Endothelial cell of umbilical vein (primary cell): ENCODE data around the gene EPB41L4B. TPM values are rescaled to one million over a fixed set of nuclear protein-coding genes. Genes with fewer than 3 reads are reported as not detected.

Experiments used
- BruUV-seq: library from RNA; stranded (reverse); fragments of 400-500 nt; replicated peaks from 2 replicates; lab custom pipeline; 2021; lab: Mats Ljungman, UMichigan
- CTCF ChIA-PET: fragments of 300-600, 350-600 bp; sonication (Branson Sonifier 250); formaldehyde crosslinking; loops from one replicate; lab custom pipeline; 2021; ENCODE audit warnings: antibody characterized with exemption, inconsistent platforms; lab: Charles Lee
- POLR2A ChIA-PET: fragments of 300-600, 350-600 bp; sonication (Branson Sonifier 250); formaldehyde crosslinking; loops from one replicate; lab custom pipeline; 2021; ENCODE audit warnings: antibody characterized with exemption, inconsistent platforms; lab: Charles Lee
- DNase-seq: peaks from one replicate; pipeline ENCODE4 v3.0.0-alpha.2; 2011; ENCODE audit warnings: low read depth, low spot score
- FAIRE-seq: peaks from 2 replicates; lab custom pipeline; 2011; peaks lifted over from hg19 to GRCh38; lab: Jason Lieb, UNC
- H2AFZ ChIP-seq: 2 replicates; pipeline ENCODE4 v1.6.0; 2012; ENCODE audit warnings: low read depth, low read length, control low read depth, inconsistent platforms
- H3K27ac ChIP-seq: 2 replicates; pipeline ENCODE4 v1.5.1; 2011; ENCODE audit warnings: low read depth, mild to moderate bottlenecking, control low read depth, low read length, moderate library complexity; ENCODE audit not compliant: insufficient read depth
- H3K27me3 ChIP-seq, 2 experiments: 2 replicates each; pipeline versions ENCODE4 v1.6.0 to v1.6.1; 2011; ENCODE audit warnings: low read length in 2 of 2, mixed read lengths in 1 of 2; ENCODE audit not compliant: control insufficient read depth in 2 of 2, insufficient read depth in 2 of 2
- H3K36me3 ChIP-seq, 2 experiments: 2 replicates in 1 of 2; 3 replicates in 1 of 2; pipeline ENCODE4 v1.5.1; 2011; ENCODE audit warnings: low read length in 2 of 2, mild to moderate bottlenecking in 1 of 2, moderate library complexity in 1 of 2; ENCODE audit not compliant: control insufficient read depth in 2 of 2, insufficient read depth in 2 of 2; ENCODE audit errors: extremely low read depth in 1 of 2
- H3K4me1 ChIP-seq: 3 replicates; pipeline ENCODE4 v1.5.1; 2011; ENCODE audit warnings: mild to moderate bottlenecking, low read length; ENCODE audit not compliant: control insufficient read depth, insufficient read depth; ENCODE audit errors: extremely low read depth
- H3K4me2 ChIP-seq: 2 replicates; pipeline ENCODE4 v1.6.1; 2011; ENCODE audit warnings: low read length, control low read depth, mixed read lengths; ENCODE audit not compliant: insufficient read depth
- H3K4me3 ChIP-seq, 3 experiments: fragments of 200-600 bp in 1 of 3; sonication (generic), shearing (Covaris generic) in 1 of 3; replicated peaks in 1 of 3; 2 replicates each; pipeline ENCODE4 v1.5.1; 2011 to 2016; ENCODE audit warnings: control low read depth in 3 of 3, low read length in 3 of 3, mild to moderate bottlenecking in 2 of 3, inconsistent platforms in 1 of 3, low read depth in 1 of 3, moderate library complexity in 1 of 3; ENCODE audit not compliant: insufficient read depth in 1 of 3
- H3K79me2 ChIP-seq: 2 replicates; pipeline ENCODE4 v1.6.0; 2012; ENCODE audit warnings: low read length, inconsistent platforms; ENCODE audit not compliant: control insufficient read depth, insufficient read depth
- H3K9ac ChIP-seq: replicated peaks from 2 replicates; pipeline ENCODE3; 2011; ENCODE audit warnings: low read length, control low read depth; ENCODE audit not compliant: insufficient read depth; ENCODE audit errors: extremely low read depth
- H3K9me1 ChIP-seq: replicated peaks from 3 replicates; pipeline ENCODE4 v1.6.0; 2011; ENCODE audit warnings: mild to moderate bottlenecking, low read length; ENCODE audit not compliant: control insufficient read depth, insufficient read depth; ENCODE audit errors: extremely low read depth
- H3K9me3 ChIP-seq: replicated peaks from 2 replicates; pipeline ENCODE4 v1.5.1; 2012; ENCODE audit warnings: low read length, inconsistent platforms; ENCODE audit not compliant: control insufficient read depth, insufficient read depth
- H4K20me1 ChIP-seq: replicated peaks from 2 replicates; pipeline ENCODE3; 2011; ENCODE audit warnings: mild to moderate bottlenecking, low read length; ENCODE audit not compliant: control insufficient read depth, insufficient read depth; ENCODE audit errors: extremely low read depth
- EZH2 ChIP-seq: IDR thresholded peaks from 2 replicates; pipeline ENCODE4 v1.6.1; 2012; ENCODE audit warnings: borderline replicate concordance, low read depth, mild to moderate bottlenecking, moderate library complexity, low read length, inconsistent platforms; ENCODE audit not compliant: severe bottlenecking
- FOS ChIP-seq: IDR thresholded peaks from 2 replicates; pipeline ENCODE4 v1.6.1; 2011; ENCODE audit warnings: mild to moderate bottlenecking, low read length, moderate library complexity, borderline replicate concordance; ENCODE audit not compliant: insufficient read depth
- GATA2 ChIP-seq: IDR thresholded peaks from 2 replicates; pipeline ENCODE4 v1.7.0; 2011; ENCODE audit warnings: low read depth, mild to moderate bottlenecking, moderate library complexity, mixed read lengths, low read length; ENCODE audit not compliant: insufficient read length, insufficient read depth
- JUN ChIP-seq: IDR thresholded peaks from 2 replicates; pipeline ENCODE4 v1.6.1; 2011; ENCODE audit warnings: borderline replicate concordance, low read depth; ENCODE audit not compliant: insufficient read length, insufficient read depth
- MYC ChIP-seq: IDR thresholded peaks from one replicate; pipeline ENCODE4 v1.6.1; 2011; ENCODE audit warnings: mild to moderate bottlenecking, low read depth, low read length
- POLR2A ChIP-seq: IDR thresholded peaks from 2 replicates; pipeline ENCODE4 v1.6.1; 2012; ENCODE audit warnings: low read depth, mild to moderate bottlenecking, control low read depth, low read length
- POLR2AphosphoS5 ChIP-seq: IDR thresholded peaks from 2 replicates; pipeline ENCODE4 v1.6.1; 2012; ENCODE audit warnings: low read depth, mild to moderate bottlenecking, control low read depth, low read length, moderate library complexity; ENCODE audit not compliant: insufficient read depth
- dilution Hi-C: fragments of 300-500 bp; cut with MboI; formaldehyde crosslinking; loops from one replicate; pipeline ENCODE4 v1.15.0; 2019; ENCODE audit warnings: low sequenced_read_pairs; ENCODE audit not compliant: extremely low pct_ligation_motif_present
- intact Hi-C: fragments of 100-400 bp; cut with micrococcal nuclease; formaldehyde crosslinking; loops from one replicate; pipeline ENCODE4 v1.10.0; 2022
- polyA plus RNA-seq, 4 experiments: library from polyadenylated mRNA; depleted of rRNA in 3 of 4; stranded (reverse) in 3 of 4; unstranded in 1 of 4; fragments of >200 nt; gene quantifications; 2 replicates each; pipeline versions ENCODE4 v1.2.1 to v1.2.3, GENCODE V29; 2011 to 2012; ENCODE audit warnings: missing spikeins in 1 of 4
- total RNA-seq: library from RNA; stranded (reverse); gene quantifications from 2 replicates; pipeline ENCODE4 v1.2.3, GENCODE V29; 2021
- TF ChIP-seq, protein P1 (sequence below): IDR thresholded peaks from 2 replicates; pipeline ENCODE4 v1.6.1; 2011; ENCODE audit not compliant: insufficient read depth, insufficient read length
- TF ChIP-seq, protein P2 (sequence below), 2 donors: IDR thresholded peaks; 1 replicate in 1 of 2; 2 replicates in 1 of 2; pipeline ENCODE4 v1.5.1; 2011; ENCODE audit warnings: low read length in 2 of 2, mild to moderate bottlenecking in 2 of 2, moderate library complexity in 2 of 2, control low read depth in 1 of 2, inconsistent platforms in 1 of 2, low read depth in 1 of 2; ENCODE audit not compliant: insufficient read depth in 1 of 2; ENCODE audit errors: extremely low read depth in 1 of 2

The EPB41L4B gene
- total and polyA plus RNA-seq, 2 donors (not counting 3 experiments of a cell fraction or from before 2014, with no cell fraction given): 0.10 to 0.15 TPM

DNA sequence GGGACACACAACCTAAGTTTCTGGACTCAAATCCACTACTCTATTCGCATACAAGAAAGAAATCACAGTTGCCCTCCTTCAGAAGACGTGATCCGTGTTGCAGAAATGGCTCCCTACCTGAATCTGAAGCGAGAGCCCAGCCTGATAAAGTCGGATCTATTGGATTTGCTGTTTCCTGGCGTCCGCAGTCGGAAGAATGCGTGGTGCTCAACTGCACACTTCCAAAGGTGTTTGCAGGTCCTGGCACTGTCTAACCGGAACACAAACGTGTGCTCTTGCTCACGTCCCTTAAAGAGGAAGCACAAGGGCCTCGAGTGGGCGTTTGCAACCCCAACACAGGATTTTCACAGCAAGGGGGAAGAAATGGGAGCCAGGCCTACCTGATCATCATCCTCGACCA, 65.5 kb downstream of the EPB41L4B start:
- Histone ChIP-seq H3K27ac (no peak overlapping the region), H3K79me2 (no peaks in the 10 kb centered on the region), H3K4me3 (no peak overlapping the region), H3K9me1 (no peaks in the 10 kb centered on the region), H4K20me1 (no peaks in the 10 kb centered on the region), H3K36me3 (no peaks in the 10 kb centered on the region), H3K9me3 (no peaks in the 10 kb centered on the region), H3K9ac (no peak overlapping the region), H3K27me3 (peaks cover 0 to 3% of the 10 kb centered on the region in 2 experiments), H2AFZ (no peak overlapping the region), H3K4me2 (no peak overlapping the region), H3K4me1 (peaks cover 13% of the 10 kb centered on the region)
- intact Hi-C loops (no loop called here), dilution Hi-C loops (no loop called here)
- ChIA-PET POLR2A (no interaction called here), CTCF (interaction anchor here (1.6 kb wide), 1 partner anchor 10 kb away, joined by 6 read pairs; no protein-coding TSS in a partner anchor)
- no peak for FAIRE-seq
- no TSS peak for BruUV-seq
- DNase-seq: no peak
- TF ChIP-seq, protein P1, sequence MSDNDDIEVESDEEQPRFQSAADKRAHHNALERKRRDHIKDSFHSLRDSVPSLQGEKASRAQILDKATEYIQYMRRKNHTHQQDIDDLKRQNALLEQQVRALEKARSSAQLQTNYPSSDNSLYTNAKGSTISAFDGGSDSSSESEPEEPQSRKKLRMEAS: no peak

DNA sequence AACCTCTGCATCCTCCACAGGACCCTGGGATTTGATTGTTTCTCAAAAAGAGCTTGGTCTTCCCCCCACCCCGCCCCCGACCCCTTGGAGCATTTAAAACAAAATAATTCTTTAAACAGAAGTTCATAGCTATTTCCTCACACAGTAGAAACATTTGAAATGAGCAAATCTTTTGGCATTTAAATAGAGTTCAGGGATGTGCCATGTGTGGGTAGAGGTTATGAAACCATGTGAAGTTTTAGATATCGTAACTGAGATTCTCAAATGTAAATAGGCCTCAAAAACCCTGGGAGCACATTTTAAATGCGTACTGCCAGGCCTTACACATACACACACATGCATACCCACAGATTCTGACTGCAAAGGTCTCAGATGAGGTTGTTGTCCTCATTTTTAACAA, 66.5 kb downstream of the EPB41L4B start:
- TF ChIP-seq JUN (no peak), POLR2A (no peak), GATA2 (no peak), FOS (no peak), EZH2 (no peak), POLR2AphosphoS5 (no peak), MYC (no peak)
- TF ChIP-seq, protein P2, sequence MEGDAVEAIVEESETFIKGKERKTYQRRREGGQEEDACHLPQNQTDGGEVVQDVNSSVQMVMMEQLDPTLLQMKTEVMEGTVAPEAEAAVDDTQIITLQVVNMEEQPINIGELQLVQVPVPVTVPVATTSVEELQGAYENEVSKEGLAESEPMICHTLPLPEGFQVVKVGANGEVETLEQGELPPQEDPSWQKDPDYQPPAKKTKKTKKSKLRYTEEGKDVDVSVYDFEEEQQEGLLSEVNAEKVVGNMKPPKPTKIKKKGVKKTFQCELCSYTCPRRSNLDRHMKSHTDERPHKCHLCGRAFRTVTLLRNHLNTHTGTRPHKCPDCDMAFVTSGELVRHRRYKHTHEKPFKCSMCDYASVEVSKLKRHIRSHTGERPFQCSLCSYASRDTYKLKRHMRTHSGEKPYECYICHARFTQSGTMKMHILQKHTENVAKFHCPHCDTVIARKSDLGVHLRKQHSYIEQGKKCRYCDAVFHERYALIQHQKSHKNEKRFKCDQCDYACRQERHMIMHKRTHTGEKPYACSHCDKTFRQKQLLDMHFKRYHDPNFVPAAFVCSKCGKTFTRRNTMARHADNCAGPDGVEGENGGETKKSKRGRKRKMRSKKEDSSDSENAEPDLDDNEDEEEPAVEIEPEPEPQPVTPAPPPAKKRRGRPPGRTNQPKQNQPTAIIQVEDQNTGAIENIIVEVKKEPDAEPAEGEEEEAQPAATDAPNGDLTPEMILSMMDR (IDR thresholded peaks at IDR 0.05; ENCODE audit: extremely low read depth in 1 of 2, insufficient read depth in 1 of 2, low read depth in 1 of 2, low read length in 2 of 2): no peak
- TF ChIP-seq, protein P1: no peak
- Histone ChIP-seq H3K4me3 (no peak overlapping the region), H3K36me3 (no peaks in the 10 kb centered on the region), H3K27me3 (peaks cover 0 to 3% of the 10 kb centered on the region in 2 experiments), H3K79me2 (no peaks in the 10 kb centered on the region), H2AFZ (no peak overlapping the region), H3K9ac (no peak overlapping the region), H3K4me1 (peaks cover 14% of the 10 kb centered on the region), H3K27ac (no peak overlapping the region), H3K4me2 (no peak overlapping the region), H4K20me1 (no peaks in the 10 kb centered on the region), H3K9me1 (no peaks in the 10 kb centered on the region), H3K9me3 (no peaks in the 10 kb centered on the region)
- dilution Hi-C loops (no loop called here), intact Hi-C loops (loop anchor here (5.0 kb wide), 1 partner anchor 72 kb away; no protein-coding TSS in a partner anchor)
- POLR2A ChIA-PET: no interaction called here
- BruUV-seq: no TSS peak
- DNase-seq: no peak
- CTCF ChIA-PET: interaction anchor here (1.6 kb wide), 1 partner anchor 9 kb away, joined by 6 read pairs; no protein-coding TSS in a partner anchor
- no peak for FAIRE-seq
